Measurements from ENCODE around the gene LHFPL2. TPM values are rescaled to one million over a fixed set of nuclear protein-coding genes. Genes with fewer than 3 reads are reported as not detected.

The LHFPL2 gene
- total RNA-seq, 6 experiments from 2014 or later, result 14.4 to 18.9 (median 16.7) TPM

DNA sequence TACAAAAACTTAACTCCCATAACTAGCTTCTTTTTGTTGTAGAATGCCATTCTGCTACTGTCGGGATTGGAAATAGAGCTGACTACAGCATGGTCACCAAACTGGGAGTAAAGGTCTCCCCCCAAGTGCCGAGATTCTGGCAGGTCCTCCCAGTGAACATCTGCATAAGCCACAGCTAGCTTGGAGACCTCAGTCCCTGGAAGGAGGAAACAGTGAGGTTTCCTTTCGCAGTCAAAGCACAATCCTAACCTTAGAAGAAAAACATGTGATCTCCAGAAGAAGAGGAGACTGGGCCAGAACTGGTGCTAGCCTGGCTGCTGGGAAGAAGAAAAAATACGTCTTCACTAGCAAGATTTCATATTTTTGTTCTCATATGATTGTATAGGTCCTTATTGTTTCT, 160.7 kb downstream of the LHFPL2 start:
- Mint-ChIP-seq H3K27me3 (ENCODE audit: insufficient read depth) (no peaks in the 10 kb centered on the region; the same call in 1 of the 2 replicates), H3K36me3 (ENCODE audit: low read depth) (peaks cover 6% of the 10 kb centered on the region; the same call in 1 of the 2 replicates), H3K9me3 (no peaks in the 10 kb centered on the region), H3K4me3 (no peak overlapping the region), H3K27ac (no peak overlapping the region), H3K4me1 (ENCODE audit: low read depth) (peaks cover 19% of the 10 kb centered on the region)
- TF ChIP-seq, protein P1, sequence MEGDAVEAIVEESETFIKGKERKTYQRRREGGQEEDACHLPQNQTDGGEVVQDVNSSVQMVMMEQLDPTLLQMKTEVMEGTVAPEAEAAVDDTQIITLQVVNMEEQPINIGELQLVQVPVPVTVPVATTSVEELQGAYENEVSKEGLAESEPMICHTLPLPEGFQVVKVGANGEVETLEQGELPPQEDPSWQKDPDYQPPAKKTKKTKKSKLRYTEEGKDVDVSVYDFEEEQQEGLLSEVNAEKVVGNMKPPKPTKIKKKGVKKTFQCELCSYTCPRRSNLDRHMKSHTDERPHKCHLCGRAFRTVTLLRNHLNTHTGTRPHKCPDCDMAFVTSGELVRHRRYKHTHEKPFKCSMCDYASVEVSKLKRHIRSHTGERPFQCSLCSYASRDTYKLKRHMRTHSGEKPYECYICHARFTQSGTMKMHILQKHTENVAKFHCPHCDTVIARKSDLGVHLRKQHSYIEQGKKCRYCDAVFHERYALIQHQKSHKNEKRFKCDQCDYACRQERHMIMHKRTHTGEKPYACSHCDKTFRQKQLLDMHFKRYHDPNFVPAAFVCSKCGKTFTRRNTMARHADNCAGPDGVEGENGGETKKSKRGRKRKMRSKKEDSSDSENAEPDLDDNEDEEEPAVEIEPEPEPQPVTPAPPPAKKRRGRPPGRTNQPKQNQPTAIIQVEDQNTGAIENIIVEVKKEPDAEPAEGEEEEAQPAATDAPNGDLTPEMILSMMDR (IDR thresholded peaks at IDR 0.05), result no peak
- DNase-seq, result no peak

DNA sequence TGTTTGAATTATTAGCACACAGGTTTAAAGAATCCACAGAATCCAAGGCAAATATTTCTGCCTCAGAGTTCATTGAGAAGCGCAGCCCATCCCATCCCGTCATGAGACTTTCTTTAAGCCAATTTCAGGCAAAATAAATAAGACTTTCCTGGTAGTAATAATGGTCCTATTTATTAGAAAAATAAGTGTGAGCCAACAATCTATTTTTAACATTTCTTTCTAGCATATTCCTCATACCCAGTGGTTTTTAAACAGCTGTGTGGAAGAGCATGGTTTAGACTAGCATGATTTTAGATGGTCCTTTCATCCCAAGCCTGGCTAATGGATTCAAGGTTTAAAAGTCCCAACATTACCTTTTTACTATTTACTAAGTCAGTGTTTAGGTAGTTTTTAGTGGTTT, 162.4 kb downstream of the LHFPL2 start:
- Mint-ChIP-seq H3K36me3 (ENCODE audit: low read depth) (peaks cover 6% of the 10 kb centered on the region; the same call in 1 of the 2 replicates), H3K4me3 (no peak overlapping the region), H3K27ac (no peak overlapping the region), H3K27me3 (ENCODE audit: insufficient read depth) (no peaks in the 10 kb centered on the region; the same call in 1 of the 2 replicates), H3K9me3 (no peaks in the 10 kb centered on the region), H3K4me1 (ENCODE audit: low read depth) (peaks cover 19% of the 10 kb centered on the region)
- DNase-seq, result no peak
- TF ChIP-seq, protein P1 (IDR thresholded peaks at IDR 0.05), result no peak

DNA sequence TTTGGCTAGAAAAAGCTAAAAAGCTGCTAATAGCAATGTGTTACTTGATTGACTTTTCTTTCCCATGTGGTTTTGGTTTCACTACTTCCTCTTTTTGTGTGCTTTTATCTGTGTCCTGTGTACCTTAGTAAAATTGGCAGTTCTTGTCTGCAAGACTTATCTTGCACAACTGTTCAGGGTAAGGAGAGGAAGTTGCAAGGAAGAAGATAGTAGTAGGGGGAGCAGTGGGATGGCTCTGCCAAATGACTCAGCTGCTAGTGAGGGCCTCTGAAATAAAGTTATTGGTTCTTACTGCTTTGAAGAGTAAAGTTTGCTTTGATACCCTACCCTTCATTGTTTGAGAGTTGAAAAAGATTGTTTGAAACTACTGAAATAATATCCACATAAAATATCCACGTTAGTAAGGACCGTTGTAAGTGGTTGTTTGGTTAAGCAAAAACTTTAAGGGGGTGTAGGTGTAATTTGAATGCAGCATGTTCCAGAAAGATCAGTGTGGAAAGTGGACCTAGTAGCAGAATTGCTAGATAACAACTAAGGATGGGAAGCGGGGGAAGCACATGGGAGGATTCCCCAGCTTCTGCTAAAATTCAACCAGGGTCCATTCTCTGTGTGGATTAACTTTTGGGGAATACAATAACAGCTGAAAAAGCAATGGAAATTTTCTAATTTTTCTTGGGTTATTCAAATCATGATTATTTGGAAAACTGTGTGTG, 164.6 kb downstream of the LHFPL2 start:
- Mint-ChIP-seq H3K27me3 (ENCODE audit: insufficient read depth) (no peaks in the 10 kb centered on the region), H3K9me3 (no peaks in the 10 kb centered on the region), H3K4me3 (no peak overlapping the region), H3K4me1 (ENCODE audit: low read depth) (peaks cover 14% of the 10 kb centered on the region), H3K27ac (0 out of 2 replicates have a peak overlapping the region, but pooled peaks have one; percentile 18), H3K36me3 (ENCODE audit: low read depth) (no peaks in the 10 kb centered on the region; the same call in 1 of the 2 replicates)
- TF ChIP-seq, protein P1 (IDR thresholded peaks at IDR 0.05), result no peak
- no peak for DNase-seq

DNA sequence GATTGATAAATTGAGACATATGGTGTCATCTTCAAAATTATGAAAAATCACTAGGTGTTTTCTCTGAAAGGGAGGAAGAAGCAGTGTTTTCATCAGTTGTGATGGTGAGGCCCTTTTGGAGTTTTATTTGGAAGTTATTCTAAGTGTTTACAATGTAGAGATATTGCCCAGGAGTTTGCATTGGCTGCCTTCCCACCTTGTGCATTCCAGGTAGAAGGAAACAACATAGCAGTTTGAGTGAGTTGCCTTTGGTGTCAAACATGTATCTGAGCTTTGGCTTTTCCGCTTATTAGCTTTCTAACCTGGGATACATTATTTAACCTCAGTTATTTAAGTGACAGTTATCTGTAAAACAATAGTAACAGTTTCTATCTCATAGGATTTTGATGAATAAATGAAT, 165.6 kb downstream of the LHFPL2 start:
- TF ChIP-seq, protein P1 (IDR thresholded peaks at IDR 0.05), result no peak
- H3K27me3 Mint-ChIP-seq (ENCODE audit: insufficient read depth), result no peaks in the 10 kb centered on the region
- peaks cover 14% of the 10 kb centered on the region for H3K4me1 Mint-ChIP-seq (ENCODE audit: low read depth)
- no peak overlapping the region for H3K27ac Mint-ChIP-seq
- no peak overlapping the region for H3K4me3 Mint-ChIP-seq
- no peaks in the 10 kb centered on the region for H3K9me3 Mint-ChIP-seq
- H3K36me3 Mint-ChIP-seq (ENCODE audit: low read depth), result no peaks in the 10 kb centered on the region
- DNase-seq, result no peak

DNA sequence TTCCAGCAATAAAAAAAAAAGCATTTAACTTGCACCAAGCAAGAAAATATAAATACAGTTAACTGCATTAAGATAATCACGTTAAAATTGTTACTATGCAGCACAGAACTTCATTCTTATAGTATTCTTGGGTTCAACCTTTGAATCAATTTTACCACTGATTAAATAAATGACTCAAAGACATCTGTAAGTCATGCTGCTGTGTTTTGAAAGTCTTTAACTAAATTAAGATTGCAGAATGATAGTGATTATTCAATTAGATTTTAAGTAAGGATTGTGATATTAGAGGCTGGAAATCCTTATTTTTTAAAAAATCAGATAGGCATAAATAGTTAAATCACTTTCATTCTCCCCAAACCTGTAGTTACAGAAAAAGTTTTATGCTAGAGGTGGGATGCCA, 171.8 kb downstream of the LHFPL2 start:
- no peak overlapping the region for H3K27ac Mint-ChIP-seq
- H3K27me3 Mint-ChIP-seq (ENCODE audit: insufficient read depth), result no peaks in the 10 kb centered on the region
- H3K36me3 Mint-ChIP-seq (ENCODE audit: low read depth), result no peaks in the 10 kb centered on the region
- no peak for DNase-seq
- no peaks in the 10 kb centered on the region for H3K9me3 Mint-ChIP-seq
- H3K4me3 Mint-ChIP-seq, result no peak overlapping the region
- TF ChIP-seq, protein P1 (IDR thresholded peaks at IDR 0.05), result no peak
- no peaks in the 10 kb centered on the region for H3K4me1 Mint-ChIP-seq (ENCODE audit: low read depth)

Data from HFFc6 (cell line).